RWPE2 (cell line): ENCODE data around the gene GPC1.
A peak's percentile ranks its signal among the peaks of the same experiment; 100 is the strongest.
"Not testable (repeated sequence)": the region's sequence is repeated elsewhere in the genome, so short reads cannot be mapped to it uniquely, and the experiment has no call there.

ENCODE experiments used
- ATAC-seq: fragments of 200-7000 bp; cut with Tn5 transposase; 3 replicates; pipeline ENCODE4 v1.9.1; 2021; ENCODE audit warnings: low read depth
- DNase-seq: peaks from one replicate; pipeline ENCODE4 v3.0.0-alpha.2; 2020; ENCODE audit warnings: low spot score
- H3K27ac ChIP-seq: fragments of 450-650 bp; 2 replicates; pipeline ENCODE4 v1.5.1; 2017; ENCODE audit warnings: mild to moderate bottlenecking; ENCODE audit not compliant: poor library complexity, severe bottlenecking
- H3K27me3 ChIP-seq: fragments of 250-450 bp; sonication (Bioruptor Pico); 2 replicates; pipeline ENCODE4 v1.5.1; 2021; ENCODE audit warnings: mild to moderate bottlenecking, moderate library complexity; ENCODE audit not compliant: insufficient read depth, poor library complexity, severe bottlenecking
- H3K36me3 ChIP-seq: fragments of 250-450 bp; sonication (Bioruptor Pico); 2 replicates; pipeline ENCODE4 v1.5.1; 2020; ENCODE audit warnings: low read depth, mild to moderate bottlenecking, moderate library complexity
- H3K4me1 ChIP-seq: fragments of 250-450 bp; sonication (Bioruptor Pico); 2 replicates; pipeline ENCODE4 v1.5.1; 2021; ENCODE audit warnings: mild to moderate bottlenecking, moderate library complexity; ENCODE audit not compliant: insufficient read depth, poor library complexity, severe bottlenecking
- H3K4me3 ChIP-seq: fragments of 250-450 bp; sonication (Bioruptor Pico); 2 replicates; pipeline ENCODE4 v1.5.1; 2021; ENCODE audit warnings: mild to moderate bottlenecking, moderate library complexity; ENCODE audit not compliant: severe bottlenecking
- H3K9me3 ChIP-seq: fragments of 250-450 bp; sonication (Bioruptor Pico); 2 replicates; pipeline ENCODE4 v1.5.1; 2021; ENCODE audit warnings: mild to moderate bottlenecking, moderate library complexity; ENCODE audit not compliant: severe bottlenecking
- TF ChIP-seq, protein P1 (sequence below): fragments of 450-650 bp; IDR thresholded peaks from one replicate; pipeline ENCODE4 v1.5.1; 2017; ENCODE audit warnings: mild to moderate bottlenecking, moderate library complexity; ENCODE audit not compliant: poor library complexity, severe bottlenecking

Gene GPC1

DNA sequence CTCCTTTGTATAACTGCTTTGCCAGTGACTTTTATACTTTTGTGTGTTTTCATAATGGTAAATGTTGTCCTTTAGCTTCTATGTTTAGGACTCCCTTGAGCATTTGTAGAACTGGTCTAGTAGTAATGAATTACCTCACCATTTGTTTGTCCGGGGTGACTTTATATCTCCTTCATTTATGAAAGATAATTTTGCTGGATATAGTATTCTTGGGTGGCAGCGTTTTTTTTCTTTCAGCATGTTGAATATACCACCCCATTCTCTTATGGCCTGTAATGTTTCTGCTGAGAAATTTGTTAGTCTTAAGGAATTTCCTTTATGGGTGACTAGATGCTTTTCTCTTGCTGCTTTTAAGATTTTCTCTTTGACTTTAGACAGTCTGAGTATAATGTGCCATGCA is 56.0 kb downstream of the GPC1 start:
- Histone ChIP-seq H3K36me3 (no peaks in the 10 kb centered on the region), H3K4me3 (no peak overlapping the region), H3K9me3 (peaks cover 2% of the 10 kb centered on the region), H3K27me3 (no peaks in the 10 kb centered on the region), H3K4me1 (no peaks in the 10 kb centered on the region), H3K27ac (no peak overlapping the region)
- TF ChIP-seq, protein P1, sequence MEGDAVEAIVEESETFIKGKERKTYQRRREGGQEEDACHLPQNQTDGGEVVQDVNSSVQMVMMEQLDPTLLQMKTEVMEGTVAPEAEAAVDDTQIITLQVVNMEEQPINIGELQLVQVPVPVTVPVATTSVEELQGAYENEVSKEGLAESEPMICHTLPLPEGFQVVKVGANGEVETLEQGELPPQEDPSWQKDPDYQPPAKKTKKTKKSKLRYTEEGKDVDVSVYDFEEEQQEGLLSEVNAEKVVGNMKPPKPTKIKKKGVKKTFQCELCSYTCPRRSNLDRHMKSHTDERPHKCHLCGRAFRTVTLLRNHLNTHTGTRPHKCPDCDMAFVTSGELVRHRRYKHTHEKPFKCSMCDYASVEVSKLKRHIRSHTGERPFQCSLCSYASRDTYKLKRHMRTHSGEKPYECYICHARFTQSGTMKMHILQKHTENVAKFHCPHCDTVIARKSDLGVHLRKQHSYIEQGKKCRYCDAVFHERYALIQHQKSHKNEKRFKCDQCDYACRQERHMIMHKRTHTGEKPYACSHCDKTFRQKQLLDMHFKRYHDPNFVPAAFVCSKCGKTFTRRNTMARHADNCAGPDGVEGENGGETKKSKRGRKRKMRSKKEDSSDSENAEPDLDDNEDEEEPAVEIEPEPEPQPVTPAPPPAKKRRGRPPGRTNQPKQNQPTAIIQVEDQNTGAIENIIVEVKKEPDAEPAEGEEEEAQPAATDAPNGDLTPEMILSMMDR = no peak
- ATAC-seq = no peak
- DNase-seq = no peak

DNA sequence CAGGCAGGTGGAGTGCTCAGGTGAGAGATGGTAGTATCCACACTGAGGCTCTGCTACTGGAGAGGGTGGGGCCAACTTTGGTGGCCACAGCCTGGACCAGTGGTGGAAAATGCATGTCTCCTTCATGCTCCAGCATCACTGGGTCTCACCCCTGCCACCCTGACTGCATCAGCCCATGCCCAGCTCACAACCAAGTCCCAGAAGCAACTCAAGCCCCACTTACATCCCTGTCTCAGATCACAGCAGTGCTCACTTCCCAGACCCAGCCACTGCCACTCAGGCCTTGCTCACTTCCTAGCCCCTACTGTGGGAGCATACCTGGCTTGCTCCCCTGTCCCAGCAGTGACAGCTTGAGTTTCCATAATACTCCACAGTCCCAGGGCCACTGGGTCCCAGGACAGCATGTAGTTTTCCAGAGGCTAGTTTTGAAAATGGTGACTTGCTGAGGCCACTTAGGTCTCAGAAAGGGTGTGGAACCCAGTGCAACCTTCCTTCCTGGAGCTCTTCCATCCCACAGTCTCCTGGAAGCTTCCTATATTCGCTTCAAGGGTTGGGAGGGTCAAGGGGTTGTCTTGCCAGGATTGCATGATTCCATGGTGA is 58.8 kb downstream of the GPC1 start:
- no peak for DNase-seq
- Histone ChIP-seq H3K4me3 (no peak overlapping the region), H3K36me3 (no peaks in the 10 kb centered on the region), H3K9me3 (peaks cover 2% of the 10 kb centered on the region), H3K4me1 (no peaks in the 10 kb centered on the region), H3K27me3 (no peaks in the 10 kb centered on the region), H3K27ac (no peak overlapping the region)
- TF ChIP-seq, protein P1 = no peak
- no peak for ATAC-seq

DNA sequence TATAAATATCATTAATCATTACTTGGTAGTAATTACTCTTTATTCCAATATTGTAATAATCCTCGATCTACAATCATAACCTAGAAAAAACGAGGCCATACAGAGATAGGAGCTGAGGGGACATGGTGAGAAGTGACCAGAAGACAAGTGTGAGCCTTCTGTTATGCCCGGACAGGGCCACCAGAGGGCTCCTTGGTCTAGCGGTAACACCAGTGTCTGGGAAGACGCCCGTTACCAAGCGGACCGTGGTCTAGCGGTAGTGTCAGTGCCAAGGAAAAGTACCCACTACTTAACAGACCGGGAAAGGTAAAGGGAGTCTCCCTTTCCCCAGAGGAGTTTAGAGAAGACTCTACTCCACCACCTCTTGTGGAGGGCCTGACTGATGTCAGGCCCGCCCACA is 59.5 kb downstream of the GPC1 start:
- not testable (repeated sequence) for H3K27me3 ChIP-seq, H3K4me1 ChIP-seq, H3K4me3 ChIP-seq, H3K36me3 ChIP-seq, ATAC-seq, H3K9me3 ChIP-seq, DNase-seq, H3K27ac ChIP-seq
- TF ChIP-seq, protein P1 = peak; percentile 51

DNA sequence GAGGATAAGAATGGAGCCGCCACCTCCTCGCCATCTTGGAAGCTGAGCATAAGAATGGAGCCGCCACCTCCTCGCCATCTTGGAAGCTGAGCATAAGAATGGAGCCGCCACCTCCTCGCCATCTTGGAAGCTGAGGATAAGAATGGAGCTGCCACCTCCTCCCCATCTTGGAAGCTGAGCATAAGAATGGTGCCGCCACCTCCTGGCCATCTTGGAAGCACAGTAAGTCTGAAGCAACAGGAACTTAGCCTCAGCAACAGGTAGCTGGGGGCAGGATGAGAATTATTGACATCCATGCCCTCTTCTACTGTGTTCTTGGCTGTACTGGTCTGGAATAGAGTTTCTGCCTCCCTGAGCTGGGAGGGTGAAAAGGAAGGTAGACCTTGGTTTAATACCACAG is 61.6 kb downstream of the GPC1 start:
- peak; percentile 53; the same call in 1 of the 3 replicates for ATAC-seq
- DNase-seq, H3K27me3 ChIP-seq, H3K4me1 ChIP-seq, H3K4me3 ChIP-seq, H3K9me3 ChIP-seq, H3K27ac ChIP-seq, H3K36me3 ChIP-seq: not testable (repeated sequence)
- TF ChIP-seq, protein P1 = peak; percentile 32

DNA sequence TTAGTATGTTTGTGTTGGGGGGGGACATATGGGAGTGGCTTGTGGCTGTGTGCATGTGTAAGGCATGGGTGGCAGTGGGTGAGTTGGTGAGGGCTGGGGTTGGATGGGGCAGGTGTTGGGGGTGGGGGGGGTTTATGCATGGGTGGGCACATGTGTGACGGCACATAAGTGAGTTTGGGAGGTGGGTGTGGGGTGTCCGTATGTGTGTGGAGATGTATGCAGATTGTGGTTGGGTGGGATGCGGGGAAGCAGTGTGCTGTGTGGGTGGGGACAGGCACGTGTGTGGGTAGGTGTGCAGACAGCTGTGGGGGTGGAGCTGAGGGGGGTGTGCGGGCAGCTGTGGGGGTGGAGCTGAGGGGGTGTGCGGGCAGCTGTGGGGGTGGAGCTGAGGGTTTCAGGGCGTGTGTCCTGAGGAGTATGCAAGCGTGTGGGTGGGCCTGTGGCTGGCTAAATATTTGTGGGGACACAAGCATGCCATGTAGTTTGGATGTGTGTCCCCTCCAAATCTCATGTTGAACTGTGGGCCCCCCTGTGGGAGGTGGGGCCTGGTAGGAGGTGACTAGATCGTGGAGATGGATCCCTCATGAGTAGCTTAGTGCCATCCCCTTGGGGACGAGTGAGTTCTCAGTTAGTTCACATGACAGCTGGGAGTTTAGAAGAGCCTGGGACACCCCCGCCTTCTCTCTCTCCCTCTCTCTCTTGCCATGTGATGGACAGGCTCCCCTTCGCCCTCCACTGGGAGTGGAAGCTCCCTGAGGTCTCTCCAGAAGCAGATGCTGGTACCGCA is 62.9 kb downstream of the GPC1 start:
- TF ChIP-seq, protein P1 = no peak
- H3K4me1 ChIP-seq = no peaks in the 10 kb centered on the region
- DNase-seq = no peak
- no peak overlapping the region for H3K4me3 ChIP-seq
- no peaks in the 10 kb centered on the region for H3K9me3 ChIP-seq
- H3K27ac ChIP-seq = no peak overlapping the region
- H3K36me3 ChIP-seq = no peaks in the 10 kb centered on the region
- no peak for ATAC-seq
- H3K27me3 ChIP-seq = no peaks in the 10 kb centered on the region
